ENCODE results near the gene RPS6KA3.
"Not testable (repeated sequence)": the region's sequence is repeated elsewhere in the genome, so short reads cannot be mapped to it uniquely, and the experiment has no call there.

Gene RPS6KA3

GRCh38 chrX:20217906-20218305 lies 48.8 kb downstream of the RPS6KA3 start:
- no peak for DNase-seq

- DNase-seq: no peak
These were observed 49.4 kb downstream of the RPS6KA3 start for GRCh38 chrX:20217271-20217670.

- no peak for DNase-seq
These were observed 51.1 kb downstream of the RPS6KA3 start for GRCh38 chrX:20215565-20215964.

- DNase-seq: no peak
These were observed 54.1 kb downstream of the RPS6KA3 start for GRCh38 chrX:20212486-20213089.

DNA sequence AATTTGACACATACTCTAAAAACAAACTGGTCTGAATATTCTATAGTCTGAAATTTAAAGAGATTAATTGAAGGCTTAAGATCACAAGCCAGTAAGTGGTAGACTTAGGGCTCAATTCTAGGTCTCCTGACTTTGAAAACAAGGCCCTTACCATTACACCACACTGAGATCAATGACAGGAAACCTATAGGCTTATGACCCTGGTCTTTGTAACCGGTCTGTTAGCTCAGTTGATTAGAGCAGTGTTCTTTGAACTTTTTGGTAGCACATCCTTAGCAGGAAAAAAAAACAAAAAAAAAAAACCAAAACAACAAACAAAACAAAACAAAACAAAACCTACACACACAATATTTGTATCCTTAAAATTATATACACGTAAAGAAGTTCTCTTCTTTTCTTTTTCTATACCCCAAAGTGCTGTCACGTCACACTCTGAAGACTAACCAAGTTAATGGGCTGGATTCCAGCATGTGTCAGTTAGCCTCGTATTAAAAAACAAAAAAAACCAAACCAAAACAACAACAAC lies 55.4 kb downstream of the RPS6KA3 start:
- DNase-seq: no peak

GRCh38 chrX:20205927-20206708 lies 60.6 kb downstream of the RPS6KA3 start:
- DNase-seq: no peak

DNA sequence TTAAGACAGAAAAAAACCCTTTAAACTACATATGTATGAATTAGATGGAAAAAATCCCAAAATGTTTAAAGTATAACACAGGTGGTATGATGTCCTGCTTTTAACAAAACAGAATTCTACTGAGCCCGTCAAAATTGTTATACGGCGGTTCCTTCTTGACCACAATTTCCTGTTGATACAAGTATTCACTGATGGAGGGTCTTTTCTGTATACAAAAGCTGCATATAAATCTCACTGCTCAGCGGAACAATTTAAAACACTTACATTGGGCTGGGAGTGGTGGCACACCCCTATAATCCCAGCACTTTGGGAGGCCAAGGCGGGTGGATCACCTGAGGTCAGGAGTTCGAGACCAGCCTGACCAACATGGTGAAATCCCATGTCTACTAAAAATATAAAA lies 62.4 kb downstream of the RPS6KA3 start:
- DNase-seq: no peak

- no peak for DNase-seq
These were observed 69.0 kb downstream of the RPS6KA3 start for GRCh38 chrX:20197641-20198210.

- DNase-seq: no peak
These were observed 77.5 kb downstream of the RPS6KA3 start for GRCh38 chrX:20189171-20189570.

- no peak for DNase-seq
These were observed 84.9 kb downstream of the RPS6KA3 start for GRCh38 chrX:20181598-20182329.

- DNase-seq: no peak
These were observed 89.6 kb downstream of the RPS6KA3 start for GRCh38 chrX:20177093-20177492.

DNA sequence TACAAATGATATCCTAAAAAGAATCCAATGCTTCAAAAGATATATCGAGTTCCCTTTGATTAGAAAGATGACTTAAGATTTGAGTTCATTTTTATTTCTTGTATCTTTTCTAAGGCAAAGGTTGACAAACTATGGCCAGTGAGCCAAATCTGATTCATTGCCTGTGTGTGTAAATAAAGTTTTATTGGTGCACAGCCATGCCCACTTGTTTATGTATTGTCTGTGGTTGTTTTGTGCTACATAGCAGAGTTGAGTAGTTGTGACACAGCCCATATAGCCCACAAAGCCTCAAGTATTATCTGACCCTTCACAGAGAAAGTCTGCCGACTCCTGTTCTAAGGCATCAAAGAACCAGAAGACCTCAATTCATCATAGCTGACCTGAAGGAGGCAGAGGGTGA lies 92.9 kb downstream of the RPS6KA3 start:
- DNase-seq: no peak

DNA sequence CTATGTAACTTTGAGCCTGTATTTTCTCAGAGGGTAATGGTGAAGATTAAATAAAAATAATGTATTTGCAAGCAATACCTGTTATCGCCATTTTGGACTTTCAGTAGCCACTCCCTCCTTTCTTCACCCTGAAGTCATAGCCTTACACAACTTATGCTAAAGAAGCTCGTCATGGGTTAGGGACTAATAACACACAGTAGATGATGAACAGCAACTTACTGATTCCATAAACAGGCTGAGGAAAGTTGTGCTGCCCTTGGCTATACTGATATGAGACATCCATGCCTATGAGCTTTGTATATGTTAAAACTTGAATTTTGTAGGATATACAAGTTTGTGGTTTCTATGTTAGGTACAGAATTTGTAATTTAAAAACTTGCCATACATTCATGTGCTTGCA lies 93.4 kb downstream of the RPS6KA3 start:
- DNase-seq: no peak

- DNase-seq: no peak
These were observed 94.8 kb downstream of the RPS6KA3 start for GRCh38 chrX:20171887-20172286.

DNA sequence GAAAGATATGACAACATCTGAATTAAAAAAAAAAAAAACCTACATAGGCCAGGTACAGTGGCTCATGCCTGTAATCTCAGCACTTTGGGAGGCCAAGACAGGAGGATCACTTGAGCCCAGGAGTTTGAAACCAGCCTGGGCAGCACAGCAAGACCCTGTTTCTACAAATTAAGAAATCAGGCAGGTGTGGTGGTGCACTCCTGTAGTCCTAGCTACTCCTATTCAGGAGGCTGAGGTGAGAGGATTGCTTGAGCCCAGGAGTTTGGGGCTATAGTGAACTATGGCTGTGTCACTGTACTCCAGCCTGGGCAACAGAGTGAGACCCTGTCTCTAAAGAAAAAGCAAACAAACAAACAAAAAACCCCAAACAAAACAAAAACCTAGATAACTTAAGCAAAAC lies 104.2 kb downstream of the RPS6KA3 start:
- DNase-seq: not testable (repeated sequence)

GRCh38 chrX:20159797-20160385 lies 106.8 kb downstream of the RPS6KA3 start:
- no peak for DNase-seq

DNA sequence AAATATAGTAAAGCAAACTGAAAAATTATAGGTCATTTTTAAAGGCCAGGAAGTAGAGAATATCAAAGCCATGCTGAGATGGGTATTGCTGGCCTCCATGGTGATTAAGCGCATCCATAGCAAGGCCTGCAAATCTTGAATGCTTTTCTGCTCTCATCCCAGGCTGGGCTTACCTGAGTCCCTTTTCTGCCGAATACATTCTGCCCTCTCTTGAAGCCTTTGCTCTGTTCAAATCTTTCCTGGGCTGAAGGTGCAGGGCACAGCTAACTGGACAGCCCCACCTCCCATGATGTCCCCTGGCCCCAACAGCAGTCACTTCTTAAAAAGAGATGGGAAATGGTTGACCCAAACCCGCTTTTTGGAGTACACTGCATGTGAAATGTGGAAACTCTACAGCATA lies 115.0 kb downstream of the RPS6KA3 start:
- DNase-seq: no peak

GRCh38 chrX:20149326-20149725 lies 117.4 kb downstream of the RPS6KA3 start:
- no peak for DNase-seq

DNA sequence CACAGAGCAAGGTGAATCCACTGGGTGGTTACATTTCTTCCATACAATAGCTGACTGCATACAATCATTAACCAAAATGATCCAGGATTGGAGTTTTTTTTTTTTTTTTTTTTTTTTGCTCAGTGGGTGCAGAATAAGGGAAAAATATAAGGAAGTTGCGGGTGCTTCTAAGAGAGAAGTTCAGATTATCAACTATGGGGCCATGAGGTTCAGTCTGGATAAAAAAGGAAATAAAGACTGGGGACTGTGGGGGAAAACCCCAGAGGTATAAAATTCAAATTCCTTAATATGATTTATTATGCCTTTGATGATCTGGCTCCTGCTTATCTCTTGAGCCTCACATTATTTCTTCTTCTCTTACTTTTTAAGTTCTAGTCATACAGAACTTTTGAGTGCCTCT lies 119.1 kb downstream of the RPS6KA3 start:
- DNase-seq: no peak

- DNase-seq: no peak
These were observed 122.2 kb downstream of the RPS6KA3 start for GRCh38 chrX:20144491-20144890.

DNA sequence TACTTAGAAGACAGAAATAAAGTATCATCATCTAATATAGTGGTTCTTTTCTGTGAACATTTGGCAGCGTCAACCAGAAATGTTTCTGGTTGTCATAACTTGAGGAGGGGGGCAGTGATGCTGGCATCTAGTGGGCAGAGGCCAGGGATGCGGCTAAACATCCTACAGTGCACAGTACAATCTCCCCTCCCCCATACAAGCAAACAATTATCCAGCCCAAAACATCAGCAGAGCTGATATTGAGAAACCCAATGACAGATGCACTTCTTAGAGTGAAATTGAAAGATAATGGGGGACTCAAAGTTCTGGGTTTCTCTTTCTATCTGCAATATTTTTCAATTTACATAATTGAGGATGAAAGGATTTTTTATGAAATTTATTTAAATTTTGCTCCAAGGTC lies 123.1 kb downstream of the RPS6KA3 start:
- no peak for DNase-seq

DNA sequence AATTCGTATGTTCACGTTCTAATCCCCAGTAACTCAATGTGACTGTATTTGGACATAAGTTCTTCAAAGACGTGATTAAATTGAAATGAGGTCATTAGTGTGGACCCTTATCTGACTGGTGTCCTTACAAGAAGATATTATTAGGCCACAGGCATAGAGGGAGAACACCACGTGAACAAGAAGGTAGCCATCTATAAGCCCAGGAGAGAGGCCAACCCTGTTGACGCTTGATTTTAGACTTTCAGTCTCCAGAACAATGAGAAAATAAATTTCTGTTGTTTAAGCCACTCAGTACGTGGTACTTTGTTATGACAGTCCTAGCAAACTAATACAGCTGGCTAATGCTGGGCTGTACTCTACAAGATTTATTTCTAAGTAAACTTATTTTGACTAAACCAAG lies 123.6 kb downstream of the RPS6KA3 start:
- no peak for DNase-seq

Measured in femur (tissue), 1 donor.